Activated T-cell treated with anti-CD3 and anti-CD28 coated beads, Interleukin-2, amount 50 U/mL, for 24 hours (primary cell): ENCODE results near the gene C2orf76.
"Not testable (repeated sequence)": the region's sequence is repeated elsewhere in the genome, so short reads cannot be mapped to it uniquely, and the experiment has no call there.

Experiments
- DNase-seq: peaks from one replicate; pipeline ENCODE4 v3.0.0-alpha.2; 2020
- H3K27ac Mint-ChIP-seq: 2 replicates; pipeline ENCODE4 v1.8.0; 2020; ENCODE audit warnings: mild to moderate bottlenecking, mixed read lengths
- H3K27me3 Mint-ChIP-seq: 2 replicates; pipeline ENCODE4 v1.8.0; 2020; ENCODE audit warnings: mixed read lengths
- H3K36me3 Mint-ChIP-seq: 2 replicates; pipeline ENCODE4 v1.8.0; 2020; ENCODE audit warnings: low read depth, mixed read lengths
- H3K4me1 Mint-ChIP-seq: 2 replicates; pipeline ENCODE4 v1.8.0; 2020; ENCODE audit warnings: low read depth, mixed read lengths
- H3K4me3 Mint-ChIP-seq: 2 replicates; pipeline ENCODE4 v1.8.0; 2020; ENCODE audit warnings: mild to moderate bottlenecking, moderate library complexity, mixed read lengths
- H3K9me3 Mint-ChIP-seq: 2 replicates; pipeline ENCODE4 v1.8.0; 2020; ENCODE audit warnings: mixed read lengths

Gene C2orf76

GRCh38 chr2:119366649-119367471 lies at the start of gene C2orf76, which contains the start of gene DBI:
Gene C2orf76, minus strand, starts transcription at chr2:119366834. Its CDS starts 26,875 bp downstream, at chr2:119339959.
Gene DBI, plus strand, starts transcription at chr2:119366977. Its CDS starts 75 bp downstream, at chr2:119367052.
- H3K9me3 Mint-ChIP-seq, result no peaks in the 10 kb centered on the region
- DNase-seq, result peak; percentile 95
- H3K27me3 Mint-ChIP-seq, result no peaks in the 10 kb centered on the region
- H3K4me3 Mint-ChIP-seq, result peak within 1 kb of the TSS; percentile 100
- peaks cover 50% of the 10 kb centered on the region for H3K4me1 Mint-ChIP-seq
- H3K27ac Mint-ChIP-seq, result peak within 1 kb of the TSS; percentile 99
- peaks cover 63% of the 10 kb centered on the region for H3K36me3 Mint-ChIP-seq

DNA sequence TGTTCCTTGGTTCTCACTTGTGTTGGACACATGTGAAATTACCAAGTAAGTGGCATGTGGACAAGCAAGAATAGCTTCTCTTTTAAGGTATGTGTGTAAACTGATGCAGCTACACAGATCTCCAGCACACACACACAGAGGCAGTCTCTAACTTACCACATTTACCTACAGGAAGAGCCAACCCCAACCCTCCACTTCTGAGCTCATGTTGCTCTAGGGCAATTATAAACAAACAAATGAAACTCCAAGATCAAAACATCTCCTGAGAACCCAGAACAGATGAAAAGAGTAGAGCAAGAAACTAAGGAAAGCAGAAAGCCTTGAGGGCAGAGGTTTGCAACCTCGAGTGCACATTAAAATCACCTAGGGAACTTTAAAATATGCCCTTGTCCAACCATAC lies 49.0 kb upstream of the C2orf76 start:
- no peak overlapping the region for H3K4me3 Mint-ChIP-seq
- no peaks in the 10 kb centered on the region for H3K36me3 Mint-ChIP-seq
- peaks cover 5% of the 10 kb centered on the region for H3K4me1 Mint-ChIP-seq
- DNase-seq, result no peak
- H3K27me3 Mint-ChIP-seq, result peaks cover 16% of the 10 kb centered on the region
- no peak overlapping the region for H3K27ac Mint-ChIP-seq
- no peaks in the 10 kb centered on the region for H3K9me3 Mint-ChIP-seq

- Mint-ChIP-seq H3K36me3 (no peaks in the 10 kb centered on the region), H3K27ac (no peak overlapping the region), H3K4me3 (no peak overlapping the region), H3K9me3 (no peaks in the 10 kb centered on the region), H3K27me3 (peaks cover 12% of the 10 kb centered on the region), H3K4me1 (peaks cover 5% of the 10 kb centered on the region)
- no peak for DNase-seq
Observed at GRCh38 chr2:119414894-119415293, 48.3 kb upstream of the C2orf76 start.

- Mint-ChIP-seq H3K36me3 (no peaks in the 10 kb centered on the region), H3K4me3 (no peak overlapping the region), H3K4me1 (no peaks in the 10 kb centered on the region), H3K27me3 (peaks cover 6% of the 10 kb centered on the region), H3K9me3 (no peaks in the 10 kb centered on the region), H3K27ac (no peak overlapping the region)
- DNase-seq, result no peak
Observed at GRCh38 chr2:119409506-119409905, 42.9 kb upstream of the C2orf76 start.

DNA sequence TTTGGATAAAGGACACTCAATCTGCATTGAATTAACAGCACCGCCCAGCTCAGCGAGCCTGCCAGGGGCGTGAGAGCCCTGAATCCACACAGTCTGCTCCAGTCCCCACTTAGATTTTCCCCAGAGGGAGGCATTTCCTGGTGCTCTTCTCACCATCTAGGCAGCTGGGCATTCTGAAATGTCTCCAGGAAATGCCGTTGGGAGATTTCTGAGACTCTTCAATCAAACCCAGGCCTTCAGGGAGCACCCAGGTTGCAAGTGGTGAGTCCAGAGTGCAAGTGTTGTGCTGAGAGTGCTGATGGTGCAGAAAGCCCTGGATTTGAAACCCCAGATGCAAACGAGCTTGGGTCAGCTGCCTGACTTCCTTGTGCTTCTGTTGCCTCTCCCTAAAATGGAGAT lies 41.6 kb upstream of the C2orf76 start:
- no peaks in the 10 kb centered on the region for H3K4me1 Mint-ChIP-seq
- H3K9me3 Mint-ChIP-seq, result no peaks in the 10 kb centered on the region

DNA sequence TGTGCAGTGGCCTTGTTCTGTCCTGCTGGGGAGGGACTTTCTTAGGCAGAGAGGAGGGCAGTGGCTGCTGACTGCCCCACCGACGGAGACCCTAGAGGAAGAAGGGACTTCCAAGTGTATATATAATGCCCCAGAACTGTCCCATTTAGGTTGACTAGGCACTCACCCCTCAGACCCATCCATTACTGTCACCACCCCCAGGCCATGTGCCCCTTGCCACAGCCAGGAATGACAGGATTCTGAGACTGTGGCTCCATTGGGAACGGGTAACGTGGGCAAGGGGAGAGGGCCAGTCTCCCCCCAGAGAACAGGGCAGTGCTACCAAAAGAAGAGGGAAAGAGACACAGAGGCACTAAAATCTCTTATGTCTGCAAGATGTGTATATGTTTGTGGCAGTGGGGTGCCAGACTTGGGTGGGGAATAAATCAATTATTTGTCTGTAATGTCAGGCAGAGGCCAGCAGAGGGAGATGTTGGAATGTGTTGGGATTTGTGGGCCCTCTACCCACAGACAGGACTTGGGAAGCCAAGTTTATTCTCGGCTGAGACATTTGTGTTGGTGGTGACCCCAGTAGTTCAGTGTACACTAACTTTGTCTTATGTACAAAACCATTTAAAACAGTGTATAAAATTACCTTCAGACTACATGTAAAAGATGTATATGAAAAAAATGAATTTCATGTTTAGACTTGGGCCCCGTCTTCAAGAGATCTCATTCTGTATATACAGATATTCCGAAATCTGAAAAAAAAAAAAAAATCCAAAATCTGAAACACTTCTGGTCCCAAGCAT lies 41.0 kb upstream of the C2orf76 start:
- H3K27me3 Mint-ChIP-seq, result peaks cover 6% of the 10 kb centered on the region
- no peak overlapping the region for H3K4me3 Mint-ChIP-seq
- no peak overlapping the region for H3K27ac Mint-ChIP-seq
- H3K4me1 Mint-ChIP-seq, result no peaks in the 10 kb centered on the region
- no peak for DNase-seq
- no peaks in the 10 kb centered on the region for H3K9me3 Mint-ChIP-seq
- H3K36me3 Mint-ChIP-seq, result no peaks in the 10 kb centered on the region

More for the DNA sequence above, 41.6 kb upstream of the C2orf76 start:
- no peak overlapping the region for H3K27ac Mint-ChIP-seq
- DNase-seq, result no peak
- H3K4me3 Mint-ChIP-seq, result no peak overlapping the region
- H3K27me3 Mint-ChIP-seq, result peaks cover 6% of the 10 kb centered on the region
- no peaks in the 10 kb centered on the region for H3K36me3 Mint-ChIP-seq

DNA sequence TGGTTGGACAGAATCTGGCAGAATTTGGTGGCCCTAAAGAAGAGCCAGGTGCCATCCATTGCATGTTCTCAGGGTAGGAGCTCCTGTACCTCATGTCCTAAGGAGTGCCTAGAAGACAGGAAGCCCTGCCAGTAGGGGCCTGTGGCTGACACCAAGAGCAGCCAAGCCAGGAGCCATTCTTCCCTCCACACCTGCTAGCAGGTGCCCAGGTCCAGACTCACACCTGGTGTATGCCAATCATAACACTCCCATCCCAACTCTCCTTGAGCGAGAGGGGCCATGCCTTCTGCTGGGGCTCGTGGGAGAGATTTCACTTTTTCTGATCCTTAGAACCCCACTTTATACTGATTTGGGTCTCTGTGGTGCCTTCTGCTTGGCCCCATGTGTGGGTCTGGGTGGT lies 38.5 kb upstream of the C2orf76 start:
- no peaks in the 10 kb centered on the region for H3K4me1 Mint-ChIP-seq
- no peak for DNase-seq
- H3K9me3 Mint-ChIP-seq, result no peaks in the 10 kb centered on the region
- peaks cover 5% of the 10 kb centered on the region for H3K27me3 Mint-ChIP-seq
- no peaks in the 10 kb centered on the region for H3K36me3 Mint-ChIP-seq
- no peak overlapping the region for H3K27ac Mint-ChIP-seq
- H3K4me3 Mint-ChIP-seq, result no peak overlapping the region

- not testable (repeated sequence) for H3K36me3 Mint-ChIP-seq, H3K27me3 Mint-ChIP-seq, DNase-seq, H3K9me3 Mint-ChIP-seq, H3K27ac Mint-ChIP-seq, H3K4me1 Mint-ChIP-seq, H3K4me3 Mint-ChIP-seq
Observed at GRCh38 chr2:119403618-119404017, 37.0 kb upstream of the C2orf76 start.

DNA sequence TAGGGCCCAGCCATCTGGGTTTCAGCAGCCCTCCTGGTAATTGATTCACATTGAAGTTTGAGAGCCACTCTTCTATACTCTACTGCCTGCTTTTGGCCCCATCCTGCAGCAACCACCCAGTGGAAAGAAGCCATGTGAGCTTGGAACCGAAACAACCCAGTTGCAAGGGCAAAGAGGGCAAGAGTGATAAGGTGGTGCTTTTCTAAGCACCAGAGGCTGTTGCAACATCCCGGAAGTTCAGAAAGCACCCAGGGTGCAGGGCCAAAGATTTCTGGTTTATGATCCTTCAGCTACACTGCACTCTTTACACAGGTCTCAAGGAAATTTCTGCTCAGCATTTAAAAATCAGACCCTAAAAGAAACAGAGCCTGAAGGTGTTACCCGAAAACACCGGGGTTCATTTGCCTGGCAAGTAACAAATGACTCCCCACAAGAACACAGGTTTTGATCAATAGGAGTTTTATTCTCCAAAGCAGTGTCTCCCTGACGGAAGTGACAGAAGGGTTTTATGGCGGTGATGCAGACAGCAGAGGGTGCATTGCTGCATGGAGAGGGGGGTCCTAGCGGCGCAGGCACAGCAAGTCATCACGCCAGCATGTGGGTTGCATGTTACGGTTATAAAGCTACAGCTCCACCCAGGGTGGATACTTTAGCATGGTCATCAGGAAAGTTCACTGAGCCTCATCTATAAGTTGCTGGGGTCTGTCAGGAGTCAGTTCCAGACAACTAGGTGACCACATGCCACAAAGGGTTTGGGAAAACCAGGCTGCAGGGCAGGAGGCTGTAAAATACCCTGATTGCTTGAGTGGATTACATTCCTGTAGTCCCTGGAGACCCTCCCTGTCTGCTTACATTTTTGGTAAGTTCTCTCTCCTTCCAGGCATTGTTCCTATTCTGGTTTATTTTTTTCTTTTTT lies 36.3 kb upstream of the C2orf76 start:
- H3K36me3 Mint-ChIP-seq, result no peaks in the 10 kb centered on the region
- DNase-seq, result no peak
- H3K27me3 Mint-ChIP-seq, result peaks cover 8% of the 10 kb centered on the region
- no peak overlapping the region for H3K27ac Mint-ChIP-seq
- no peaks in the 10 kb centered on the region for H3K4me1 Mint-ChIP-seq
- H3K9me3 Mint-ChIP-seq, result no peaks in the 10 kb centered on the region
- H3K4me3 Mint-ChIP-seq, result no peak overlapping the region

DNA sequence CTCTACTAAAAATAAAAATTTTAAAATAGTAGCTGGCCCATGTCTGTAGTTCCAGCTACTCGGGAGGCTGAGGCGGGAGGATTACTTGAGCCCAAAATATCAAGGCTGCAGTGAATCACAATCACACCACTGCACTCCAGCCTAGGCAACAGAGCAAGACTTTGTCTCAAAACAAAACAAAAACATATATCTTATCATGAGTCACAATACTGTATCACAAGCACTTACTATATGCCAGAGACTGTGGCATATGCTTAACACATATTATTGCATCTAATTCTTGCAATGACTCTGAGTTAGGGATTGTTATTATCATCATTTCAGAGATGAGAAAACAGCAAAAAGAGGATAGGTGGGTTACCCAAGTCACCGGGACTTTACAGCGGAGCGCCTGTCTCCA lies 35.5 kb upstream of the C2orf76 start:
- Mint-ChIP-seq H3K4me1 (no peaks in the 10 kb centered on the region), H3K9me3 (no peaks in the 10 kb centered on the region), H3K36me3 (no peaks in the 10 kb centered on the region), H3K27ac (no peak overlapping the region), H3K4me3 (no peak overlapping the region), H3K27me3 (peaks cover 8% of the 10 kb centered on the region)
- DNase-seq, result no peak

- Mint-ChIP-seq H3K4me1 (no peaks in the 10 kb centered on the region), H3K27me3 (peaks cover 8% of the 10 kb centered on the region), H3K27ac (no peak overlapping the region)
Observed at GRCh38 chr2:119397196-119397595, 30.6 kb upstream of the C2orf76 start.

DNA sequence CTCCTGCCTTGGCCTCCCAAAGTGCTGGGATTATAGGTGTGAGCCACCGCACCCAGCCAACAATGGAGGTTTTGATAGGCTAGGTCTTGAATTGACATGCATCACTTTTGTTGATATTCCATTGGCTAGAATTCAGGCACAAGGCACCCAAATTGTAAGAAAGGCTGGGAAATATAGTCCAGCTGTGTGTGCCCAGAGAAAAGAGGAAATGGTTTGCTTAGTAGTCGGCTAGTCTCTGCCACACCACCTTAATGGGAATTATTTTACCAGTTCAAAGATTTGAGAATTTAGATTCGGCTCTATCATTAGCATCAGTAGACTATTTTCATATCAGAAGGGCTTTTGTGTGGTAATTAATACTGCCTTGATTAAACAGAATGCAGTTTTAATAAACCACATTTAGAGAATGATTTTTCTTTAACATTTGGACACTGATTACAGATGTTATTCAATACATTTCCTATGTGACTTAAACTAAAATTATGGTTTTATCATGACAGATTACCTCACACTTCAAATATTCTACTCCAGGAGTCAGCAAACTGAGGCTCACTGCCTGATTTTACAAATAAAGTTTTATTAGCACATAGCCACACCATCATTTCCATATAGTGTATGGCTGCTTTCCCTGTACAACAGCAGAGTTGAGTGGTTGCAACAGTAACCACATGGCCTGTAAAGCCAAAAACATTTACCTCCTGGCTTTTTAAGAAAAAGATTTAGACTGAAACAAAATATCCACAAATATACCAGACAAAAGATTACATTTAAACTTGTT lies 27.5 kb upstream of the C2orf76 start:
- Mint-ChIP-seq H3K36me3 (no peaks in the 10 kb centered on the region), H3K9me3 (no peaks in the 10 kb centered on the region), H3K27ac (no peak overlapping the region), H3K4me1 (no peaks in the 10 kb centered on the region), H3K27me3 (peaks cover 7% of the 10 kb centered on the region), H3K4me3 (no peak overlapping the region)
- no peak for DNase-seq

More at GRCh38 chr2:119397196-119397595, 30.6 kb upstream of the C2orf76 start:
- no peak for DNase-seq
- H3K4me3 Mint-ChIP-seq, result no peak overlapping the region
- H3K36me3 Mint-ChIP-seq, result no peaks in the 10 kb centered on the region
- no peaks in the 10 kb centered on the region for H3K9me3 Mint-ChIP-seq

DNA sequence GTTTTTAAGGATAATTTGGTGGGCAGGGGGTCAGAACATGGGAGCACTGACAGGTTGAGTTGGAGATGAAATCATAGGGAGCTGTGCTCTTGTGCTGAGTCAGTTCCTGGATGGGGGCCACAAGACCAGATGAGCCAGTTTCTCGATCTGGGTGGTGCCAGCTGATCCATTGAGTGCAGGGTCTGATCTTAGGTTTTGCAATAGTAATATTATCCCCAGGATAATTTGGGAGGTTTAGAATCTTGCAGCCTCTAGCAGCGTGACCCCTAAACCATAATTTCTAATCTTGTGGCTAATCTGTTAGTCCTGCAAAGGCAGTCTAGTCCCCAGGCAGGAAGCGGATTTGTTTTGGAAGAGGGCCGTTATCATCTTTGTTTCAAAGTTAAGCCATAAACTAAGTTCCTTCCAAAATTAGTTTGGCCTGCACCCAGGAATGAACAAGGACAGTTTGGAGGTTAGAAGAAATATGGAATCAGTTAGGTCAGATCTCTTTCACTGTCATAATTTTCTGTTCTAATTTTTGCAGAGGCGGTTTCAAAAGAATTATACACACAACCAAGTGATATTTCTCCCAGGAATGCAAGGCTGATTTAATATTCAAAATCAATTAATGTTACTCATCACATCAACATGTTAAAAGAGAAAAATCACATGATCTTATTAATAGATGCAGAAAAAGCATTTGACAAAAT lies 23.1 kb upstream of the C2orf76 start:
- no peaks in the 10 kb centered on the region for H3K9me3 Mint-ChIP-seq
- DNase-seq, result no peak
- peaks cover 15% of the 10 kb centered on the region for H3K27me3 Mint-ChIP-seq
- peaks cover 8% of the 10 kb centered on the region for H3K4me1 Mint-ChIP-seq
- H3K27ac Mint-ChIP-seq, result no peak overlapping the region
- H3K36me3 Mint-ChIP-seq, result no peaks in the 10 kb centered on the region
- no peak overlapping the region for H3K4me3 Mint-ChIP-seq
